Mesenchymal stem cell (in vitro differentiated cells and primary cell): ENCODE results near the gene FCHO2.
A peak's percentile ranks its signal among the peaks of the same experiment; 100 is the strongest.

Source experiments
- DNase-seq: peaks from one replicate; pipeline ENCODE4 v3.0.0-alpha.2; 2013
- H2AFZ ChIP-seq: one replicate; pipeline ENCODE4 v1.6.1; 2013; ENCODE audit warnings: low read depth, mild to moderate bottlenecking, control low read depth, inconsistent platforms, low read length, moderate library complexity
- H2AK5ac ChIP-seq: 2 replicates; pipeline ENCODE4 v1.6.1; 2013; ENCODE audit warnings: low read length, moderate library complexity, mild to moderate bottlenecking, inconsistent platforms; ENCODE audit not compliant: severe bottlenecking
- H2BK120ac ChIP-seq: one replicate; pipeline ENCODE4 v1.6.1; 2013; ENCODE audit warnings: low read depth, mild to moderate bottlenecking, inconsistent platforms, low read length, moderate library complexity
- H2BK12ac ChIP-seq, 2 experiments: one replicate each; pipeline ENCODE4 v1.6.1; 2013; ENCODE audit warnings: inconsistent platforms in 2 of 2, low read length in 2 of 2, mild to moderate bottlenecking in 2 of 2, moderate library complexity in 2 of 2, control low read depth in 1 of 2
- H2BK15ac ChIP-seq: one replicate; pipeline ENCODE4 v1.6.1; 2013; ENCODE audit warnings: mild to moderate bottlenecking, low read depth, inconsistent platforms; ENCODE audit not compliant: poor library complexity, severe bottlenecking
- H2BK5ac ChIP-seq: 2 replicates; pipeline ENCODE4 v1.6.1; 2013; ENCODE audit warnings: low read depth, mild to moderate bottlenecking, low read length, control low read depth, inconsistent platforms; ENCODE audit not compliant: poor library complexity, severe bottlenecking
- H3K14ac ChIP-seq, 2 experiments: one replicate each; pipeline ENCODE4 v1.6.1; 2013; ENCODE audit warnings: inconsistent platforms in 2 of 2, low read length in 2 of 2, control low read depth in 1 of 2, mild to moderate bottlenecking in 1 of 2, moderate library complexity in 1 of 2
- H3K18ac ChIP-seq, 2 experiments: one replicate each; pipeline ENCODE4 v1.6.1; 2013; ENCODE audit warnings: inconsistent platforms in 2 of 2, low read length in 2 of 2, control low read depth in 1 of 2, low read depth in 1 of 2, mild to moderate bottlenecking in 1 of 2
- H3K23ac ChIP-seq, 2 experiments: one replicate each; pipeline ENCODE4 v1.6.1; 2013; ENCODE audit warnings: inconsistent platforms in 2 of 2, low read length in 2 of 2, mild to moderate bottlenecking in 2 of 2, moderate library complexity in 2 of 2, control low read depth in 1 of 2
- H3K27ac ChIP-seq: 2 replicates; pipeline ENCODE4 v1.5.1; 2013; ENCODE audit warnings: mild to moderate bottlenecking, moderate library complexity, low read length, control low read depth, inconsistent platforms; ENCODE audit not compliant: poor library complexity, severe bottlenecking
- H3K27me3 ChIP-seq, 2 experiments: 2 replicates each; pipeline versions ENCODE4 v1.6.1 to v1.7.0; 2013; ENCODE audit warnings: low read length in 2 of 2, mild to moderate bottlenecking in 2 of 2, moderate library complexity in 2 of 2, control low read depth in 1 of 2, inconsistent platforms in 1 of 2; ENCODE audit not compliant: control insufficient read depth in 1 of 2, insufficient read depth in 1 of 2
- H3K36me3 ChIP-seq, 2 experiments: 2 replicates each; pipeline versions ENCODE4 v1.6.1 to v1.7.0; 2013; ENCODE audit warnings: low read length in 2 of 2, control low read depth in 1 of 2, inconsistent platforms in 1 of 2, low read depth in 1 of 2, mild to moderate bottlenecking in 1 of 2; ENCODE audit not compliant: insufficient read depth in 2 of 2, control insufficient read depth in 1 of 2
- H3K4ac ChIP-seq, 2 experiments: one replicate each; pipeline ENCODE4 v1.6.1; 2013; ENCODE audit warnings: inconsistent platforms in 2 of 2, low read length in 2 of 2, mild to moderate bottlenecking in 2 of 2, moderate library complexity in 2 of 2, control low read depth in 1 of 2, low read depth in 1 of 2
- H3K4me1 ChIP-seq: 2 replicates; pipeline ENCODE4 v1.6.1; 2013; ENCODE audit warnings: low read depth, low read length, control low read depth; ENCODE audit not compliant: control insufficient read depth, insufficient read depth
- H3K4me2 ChIP-seq: 2 replicates; pipeline ENCODE4 v1.6.1; 2013; ENCODE audit warnings: low read length, mild to moderate bottlenecking, inconsistent platforms; ENCODE audit not compliant: poor library complexity, severe bottlenecking
- H3K4me3 ChIP-seq, 2 experiments: 2 replicates each; pipeline versions ENCODE4 v1.5.1 to v1.7.0; 2013; ENCODE audit warnings: low read length in 2 of 2, mild to moderate bottlenecking in 2 of 2, control low read depth in 1 of 2, low read depth in 1 of 2; ENCODE audit not compliant: insufficient read depth in 1 of 2
- H3K79me1 ChIP-seq: replicated peaks from 2 replicates; pipeline ENCODE4 v1.6.1; 2013; ENCODE audit warnings: mild to moderate bottlenecking, control low read depth, low read length, inconsistent platforms; ENCODE audit not compliant: poor library complexity, severe bottlenecking
- H3K9ac ChIP-seq: 2 replicates; pipeline ENCODE4 v1.7.0; 2013; ENCODE audit warnings: mild to moderate bottlenecking, low read length, moderate library complexity
- H3K9me3 ChIP-seq: 2 replicates; pipeline ENCODE4 v1.7.0; 2013; ENCODE audit warnings: mild to moderate bottlenecking, low read length; ENCODE audit not compliant: control insufficient read depth
- H4K8ac ChIP-seq: one replicate; pipeline ENCODE4 v1.6.1; 2013; ENCODE audit warnings: inconsistent platforms, mild to moderate bottlenecking, low read length, moderate library complexity
- H4K91ac ChIP-seq: one replicate; pipeline ENCODE4 v1.6.1; 2013; ENCODE audit warnings: mild to moderate bottlenecking, low read length, inconsistent platforms
- WGBS: methylation state at CpG from one replicate; pipeline ENCODE4 v1.1.7; 2013; ENCODE audit warnings: mixed read lengths; 5-methylcytosine and 5-hydroxymethylcytosine counted together

FCHO2 gene

GRCh38 chr5:73031839-73032238 lies 76.0 kb downstream of the FCHO2 start:
- Histone ChIP-seq H2BK120ac (no peak overlapping the region), H3K4me2 (no peak overlapping the region), H3K27me3 (no peaks in the 10 kb centered on the region), H4K8ac (no peak overlapping the region), H3K4me1 (peaks cover 2% of the 10 kb centered on the region), H3K36me3 (peaks cover 16 to 32% of the 10 kb centered on the region in 2 experiments), H3K9ac (peak overlapping the region; percentile 26), H3K4me3 (no peak overlapping the region), H3K23ac (no peak overlapping the region), H4K91ac (no peak overlapping the region), H3K9me3 (no peaks in the 10 kb centered on the region), H3K79me1 (peaks cover 9% of the 10 kb centered on the region), H3K18ac (no peak overlapping the region), H2AK5ac (no peak overlapping the region), H2BK12ac (no peak overlapping the region), H2AFZ (no peak overlapping the region), H3K27ac (peak overlapping the region; percentile 16), H2BK15ac (no peak overlapping the region), H3K14ac (no peak overlapping the region), H3K4ac (no peak overlapping the region), H2BK5ac (no peak overlapping the region)
- peak; percentile 62 for DNase-seq
- WGBS = 62% methylated on average over 2 of the region's 2 CpGs

GRCh38 chr5:73032635-73033034 lies 76.8 kb downstream of the FCHO2 start:
- Histone ChIP-seq H3K4ac (no peak overlapping the region), H3K27me3 (no peaks in the 10 kb centered on the region), H3K4me2 (no peak overlapping the region), H2BK120ac (no peak overlapping the region), H3K23ac (no peak overlapping the region), H4K91ac (no peak overlapping the region), H3K27ac (no peak overlapping the region), H3K14ac (no peak overlapping the region), H3K18ac (no peak overlapping the region), H3K4me3 (no peak overlapping the region), H3K79me1 (peaks cover 9% of the 10 kb centered on the region), H3K4me1 (peaks cover 2% of the 10 kb centered on the region), H4K8ac (no peak overlapping the region), H2BK12ac (no peak overlapping the region), H3K9me3 (no peaks in the 10 kb centered on the region), H2BK15ac (no peak overlapping the region), H3K9ac (no peak overlapping the region), H2AFZ (no peak overlapping the region), H2AK5ac (no peak overlapping the region), H3K36me3 (peaks cover 17 to 29% of the 10 kb centered on the region in 2 experiments), H2BK5ac (no peak overlapping the region)
- 100% methylated on average over 1 of the region's 2 CpGs for WGBS
- no peak for DNase-seq

GRCh38 chr5:73037545-73037944 lies 81.7 kb downstream of the FCHO2 start:
- no peak overlapping the region for H2BK12ac ChIP-seq
- no peak overlapping the region for H2AFZ ChIP-seq
- peaks cover 16 to 40% of the 10 kb centered on the region in 2 experiments for H3K36me3 ChIP-seq
- no peak overlapping the region for H3K4me3 ChIP-seq
- no peak overlapping the region for H2AK5ac ChIP-seq
- no peaks in the 10 kb centered on the region for H3K27me3 ChIP-seq
- H3K23ac ChIP-seq = no peak overlapping the region
- H3K18ac ChIP-seq = no peak overlapping the region
- 94% methylated on average over 5 of the region's 5 CpGs for WGBS
- H3K9me3 ChIP-seq = no peaks in the 10 kb centered on the region
- H3K27ac ChIP-seq = no peak overlapping the region
- no peak overlapping the region for H3K9ac ChIP-seq
- no peak for DNase-seq
- no peak overlapping the region for H2BK5ac ChIP-seq
- H4K91ac ChIP-seq = no peak overlapping the region
- no peak overlapping the region for H3K4ac ChIP-seq
- no peak overlapping the region for H3K4me2 ChIP-seq
- H2BK120ac ChIP-seq = no peak overlapping the region
- H3K4me1 ChIP-seq = no peaks in the 10 kb centered on the region
- no peak overlapping the region for H3K14ac ChIP-seq
- peaks cover 7% of the 10 kb centered on the region for H3K79me1 ChIP-seq
- H4K8ac ChIP-seq = no peak overlapping the region
- H2BK15ac ChIP-seq = no peak overlapping the region

- H3K4me1 ChIP-seq = no peaks in the 10 kb centered on the region
- no peak overlapping the region for H4K8ac ChIP-seq
- H2AFZ ChIP-seq = no peak overlapping the region
- H3K9me3 ChIP-seq = no peaks in the 10 kb centered on the region
- no peak overlapping the region for H2BK12ac ChIP-seq
- peaks cover 9% of the 10 kb centered on the region for H3K79me1 ChIP-seq
- H2AK5ac ChIP-seq = no peak overlapping the region
- no peak overlapping the region for H4K91ac ChIP-seq
- no peak overlapping the region for H3K27ac ChIP-seq
- H3K9ac ChIP-seq = no peak overlapping the region
- H3K4me3 ChIP-seq = no peak overlapping the region
- H3K18ac ChIP-seq = no peak overlapping the region
- no peaks in the 10 kb centered on the region for H3K27me3 ChIP-seq
- H2BK5ac ChIP-seq = no peak overlapping the region
- no peak overlapping the region for H3K14ac ChIP-seq
- H3K4ac ChIP-seq = no peak overlapping the region
- H3K36me3 ChIP-seq = peaks cover 16 to 53% of the 10 kb centered on the region in 2 experiments
- no peak overlapping the region for H3K23ac ChIP-seq
- H2BK120ac ChIP-seq = no peak overlapping the region
- no peak overlapping the region for H3K4me2 ChIP-seq
- no peak overlapping the region for H2BK15ac ChIP-seq
- DNase-seq = no peak
Observed at GRCh38 chr5:73039082-73039481, 83.2 kb downstream of the FCHO2 start.
